Ovary (tissue), 9 donors: ENCODE measurements around the gene VAMP5. TPM values are rescaled to one million over a fixed set of nuclear protein-coding genes. Genes with fewer than 3 reads are reported as not detected.

Experiments used
- DNase-seq, 5 donors: peaks; one replicate each; pipeline ENCODE4 v3.0.0-alpha.2; 2019 to 2020
- H3K27ac ChIP-seq, 2 donors: fragments of 200-600 bp; one replicate each; pipeline versions ENCODE4 v1.5.1 to v1.8.0; 2019 to 2022
- H3K27me3 ChIP-seq: fragments of 200-600 bp; one replicate; pipeline ENCODE4 v1.8.0; 2022
- H3K36me3 ChIP-seq: fragments of 200-600 bp; sonication (generic); one replicate; pipeline ENCODE4 v1.5.1; 2019
- H3K4me1 ChIP-seq: one replicate; pipeline ENCODE4 v1.8.1; 2013; ENCODE audit warnings: mild to moderate bottlenecking, moderate library complexity; ENCODE audit not compliant: insufficient read depth
- H3K4me3 ChIP-seq: fragments of 200-600 bp; sonication (generic); one replicate; pipeline ENCODE4 v1.5.1; 2017
- H3K9me3 ChIP-seq, 2 donors: fragments of 200-600 bp in 1 of 2; sonication (generic) in 1 of 2; one replicate each; pipeline versions ENCODE4 v1.5.1 to v1.8.1; 2013 to 2019; ENCODE audit warnings: mild to moderate bottlenecking in 1 of 2, moderate library complexity in 1 of 2
- EP300 ChIP-seq: sonication (generic); formaldehyde crosslinking; IDR thresholded peaks from one replicate; pipeline ENCODE4 v1.6.1; 2017; ENCODE audit warnings: antibody characterized with exemption
- POLR2A ChIP-seq: fragments of 450-650 bp; IDR thresholded peaks from one replicate; pipeline ENCODE4 v1.6.1; 2017; ENCODE audit warnings: antibody characterized with exemption, mild to moderate bottlenecking, moderate library complexity
- WGBS, 3 donors: extraction: QIAGEN DNeasy Blood & Tissue Kit in 1 of 3; methylation state at CpG; one replicate each; pipeline versions ENCODE4 v1.1.5 to v1.1.7; 2013 to 2017; 5-methylcytosine and 5-hydroxymethylcytosine counted together
- intact Hi-C, 4 donors: fragments of 100-400 bp; cut with DNase I; formaldehyde crosslinking; loops; one replicate each; pipeline versions ENCODE4 v1.11.0 to v1.15.1; 2022 to 2023
- polyA plus RNA-seq, 2 donors: library from polyadenylated mRNA; stranded (reverse); fragments of 200-250 nt in 1 of 2; fragments of 350-450 nt in 1 of 2; fragmentation: Illumina TruSeq in 1 of 2; extraction: RNeasy Lipid Tissue Mini Kit (QIAGEN cat#74804) in 1 of 2; gene quantifications; one replicate each; pipeline ENCODE4 v1.2.3, GENCODE V29; 2013 to 2014
- total RNA-seq, 7 donors: library from RNA; depleted of rRNA in 2 of 7; stranded (reverse); fragments of >200 nt in 2 of 7; fragmentation: NEBNext Ultra II Directional in 3 of 7; extraction: Animal tissue kit (Norgen Biotek cat#: 25700) in 3 of 7; gene quantifications; one replicate each; pipeline versions ENCODE4 v1.1.0 to v1.2.4, GENCODE V29; 2016 to 2023
- TF ChIP-seq, protein P1 (sequence below), 3 donors: fragments of 450-650 bp in 2 of 3; fragments of 200-600 bp in 1 of 3; IDR thresholded peaks; one replicate each; pipeline versions ENCODE4 v1.5.1 to v1.8.0; 2016 to 2022; ENCODE audit warnings: antibody characterized with exemption in 3 of 3, mild to moderate bottlenecking in 1 of 3
- donor health status: DM: no; HTN: no; CAD: no; lungs with moderate emphysema.
- donor health status: DM: no; HTN: no; CAD: no.
- donor health status: Bipolar disorder and iron deficiency.
- donor health status: DM: yes; HTN: yes; CAD: no.
- donor health status: DM: no; HTN: no; CAD: no.
- donor health status: DM: yes; HTN: yes; CAD: no.

VAMP5 gene
- total and polyA plus RNA-seq, 9 donors: 25.6 to 99.5 (median 48.5) TPM

DNA sequence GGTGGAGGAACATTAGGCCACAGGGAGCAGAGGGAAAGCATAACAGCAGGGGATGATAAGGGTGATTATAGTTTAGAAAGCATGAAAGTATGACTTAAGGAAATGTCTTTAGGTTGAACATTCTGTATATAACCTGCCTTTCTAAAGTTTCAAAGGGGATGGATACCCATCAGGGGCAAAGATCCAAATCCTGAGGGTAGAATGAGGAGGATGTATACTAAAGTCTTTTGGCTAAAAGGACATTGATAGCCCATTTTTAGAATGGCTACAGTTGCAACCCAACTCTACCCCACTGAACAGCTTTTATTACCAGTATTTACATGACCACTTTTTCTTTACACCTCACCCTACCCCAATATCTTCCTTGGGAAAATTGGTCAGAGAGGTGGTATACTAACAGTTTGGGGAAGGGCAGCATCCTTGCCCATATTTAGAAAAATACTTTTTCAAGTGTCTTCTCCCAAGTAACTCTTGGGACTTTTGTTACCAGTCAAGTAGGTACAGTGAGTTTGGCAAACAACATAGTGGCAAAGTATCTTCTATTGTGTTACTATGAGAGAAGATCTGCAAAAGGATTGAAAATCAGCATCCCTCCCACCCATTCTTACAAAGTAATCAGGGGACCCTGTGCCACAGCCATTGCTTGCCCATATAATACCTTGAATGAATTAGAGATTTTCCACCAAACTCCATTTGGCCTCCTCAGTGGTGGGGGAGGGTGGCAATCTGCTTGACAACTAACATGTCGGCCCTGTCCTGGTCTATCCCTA lies 37.0 kb upstream of the VAMP5 start:
- no peak overlapping the region for H3K27ac ChIP-seq
- H3K4me1 ChIP-seq: no peaks in the 10 kb centered on the region
- no peaks in the 10 kb centered on the region for H3K9me3 ChIP-seq
- H3K27me3 ChIP-seq: no peaks in the 10 kb centered on the region
- DNase-seq: no peak
- intact Hi-C loops: no loop called here
- TF ChIP-seq EP300 (no peak), POLR2A (no peak)
- TF ChIP-seq, protein P1, sequence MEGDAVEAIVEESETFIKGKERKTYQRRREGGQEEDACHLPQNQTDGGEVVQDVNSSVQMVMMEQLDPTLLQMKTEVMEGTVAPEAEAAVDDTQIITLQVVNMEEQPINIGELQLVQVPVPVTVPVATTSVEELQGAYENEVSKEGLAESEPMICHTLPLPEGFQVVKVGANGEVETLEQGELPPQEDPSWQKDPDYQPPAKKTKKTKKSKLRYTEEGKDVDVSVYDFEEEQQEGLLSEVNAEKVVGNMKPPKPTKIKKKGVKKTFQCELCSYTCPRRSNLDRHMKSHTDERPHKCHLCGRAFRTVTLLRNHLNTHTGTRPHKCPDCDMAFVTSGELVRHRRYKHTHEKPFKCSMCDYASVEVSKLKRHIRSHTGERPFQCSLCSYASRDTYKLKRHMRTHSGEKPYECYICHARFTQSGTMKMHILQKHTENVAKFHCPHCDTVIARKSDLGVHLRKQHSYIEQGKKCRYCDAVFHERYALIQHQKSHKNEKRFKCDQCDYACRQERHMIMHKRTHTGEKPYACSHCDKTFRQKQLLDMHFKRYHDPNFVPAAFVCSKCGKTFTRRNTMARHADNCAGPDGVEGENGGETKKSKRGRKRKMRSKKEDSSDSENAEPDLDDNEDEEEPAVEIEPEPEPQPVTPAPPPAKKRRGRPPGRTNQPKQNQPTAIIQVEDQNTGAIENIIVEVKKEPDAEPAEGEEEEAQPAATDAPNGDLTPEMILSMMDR (IDR thresholded peaks at IDR 0.05): no peak
- no peaks in the 10 kb centered on the region for H3K36me3 ChIP-seq
- H3K4me3 ChIP-seq: no peak overlapping the region
- WGBS, 3 donors: 78 to 92% (median 88%) methylated on average over 1 of the region's 1 CpG

DNA sequence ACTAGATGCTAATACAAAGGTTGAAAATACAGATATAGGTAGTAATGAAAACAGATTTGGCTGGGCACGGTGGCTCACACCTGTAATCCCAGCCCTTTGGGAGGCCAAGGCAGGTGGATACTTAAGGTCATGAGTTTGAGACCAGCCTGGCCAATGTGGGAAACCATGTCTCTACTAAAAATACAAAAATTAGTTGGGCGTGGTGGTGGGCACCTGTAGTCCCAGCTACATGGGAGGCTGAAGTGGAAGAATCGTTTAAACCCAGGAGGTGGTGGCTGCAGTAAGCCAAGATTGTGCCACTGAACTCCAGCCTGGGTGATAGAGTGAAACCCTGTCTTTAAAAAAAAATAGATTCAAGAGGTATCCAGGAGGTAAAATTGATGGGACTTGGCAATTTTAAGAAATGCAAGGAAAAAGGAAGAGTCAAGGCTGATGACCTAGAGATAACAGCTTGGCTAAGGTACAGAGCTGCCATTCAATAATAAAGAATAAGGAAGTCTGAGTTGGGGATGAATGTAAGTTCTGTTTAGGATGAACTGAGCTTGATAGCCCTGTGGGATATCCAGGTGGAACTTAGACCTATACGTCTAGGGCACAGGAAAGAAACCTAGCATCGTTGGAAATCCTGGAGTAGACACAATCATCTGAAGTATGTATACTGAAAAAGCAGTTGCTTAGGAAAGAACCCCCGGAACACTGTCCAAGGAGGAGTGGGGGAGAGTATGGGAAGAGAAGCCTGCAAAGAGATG lies 36.2 kb upstream of the VAMP5 start:
- no peaks in the 10 kb centered on the region for H3K36me3 ChIP-seq
- TF ChIP-seq, protein P1 (IDR thresholded peaks at IDR 0.05): no peak
- no peak for TF ChIP-seq POLR2A
- no peak for TF ChIP-seq EP300

DNA sequence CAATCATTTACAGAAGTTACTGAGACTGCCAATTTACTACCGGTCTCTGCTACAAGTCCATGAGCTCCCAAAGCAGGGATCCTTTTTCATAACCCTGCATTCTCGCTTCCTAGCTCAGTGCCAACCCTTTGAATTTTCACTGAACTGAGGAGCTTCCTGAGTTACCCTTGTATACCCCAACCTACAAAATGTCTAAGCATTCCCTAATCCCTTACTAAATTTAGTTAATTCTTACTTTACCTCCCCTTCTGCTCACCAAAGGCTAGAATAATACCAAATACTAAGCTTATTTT lies 35.7 kb upstream of the VAMP5 start:
- no peak for DNase-seq
- TF ChIP-seq POLR2A: no peak
- TF ChIP-seq, protein P1 (IDR thresholded peaks at IDR 0.05): no peak
- no peak for TF ChIP-seq EP300
- Histone ChIP-seq H3K27me3 (no peaks in the 10 kb centered on the region), H3K4me1 (no peaks in the 10 kb centered on the region), H3K36me3 (no peaks in the 10 kb centered on the region), H3K9me3 (no peaks in the 10 kb centered on the region), H3K4me3 (no peak overlapping the region), H3K27ac (no peak overlapping the region)
- WGBS, 3 donors: 38 to 50% (median 47%) methylated on average over 2 of the region's 2 CpGs
- intact Hi-C loops: no loop called here

More for the DNA sequence above, 36.2 kb upstream of the VAMP5 start:
- intact Hi-C loops: no loop called here
- no peak for DNase-seq
- no peaks in the 10 kb centered on the region for H3K9me3 ChIP-seq
- H3K27ac ChIP-seq: no peak overlapping the region
- 55 to 60% (median 59%) methylated on average over 6 of the region's 6 CpGs for WGBS, 3 donors
- H3K27me3 ChIP-seq: no peaks in the 10 kb centered on the region
- H3K4me3 ChIP-seq: no peak overlapping the region
- H3K4me1 ChIP-seq: no peaks in the 10 kb centered on the region

- no peak for DNase-seq
- WGBS, 3 donors: 85 to 90% (median 89%) methylated on average over 10 of the region's 10 CpGs
- TF ChIP-seq, protein P1 (IDR thresholded peaks at IDR 0.05): no peak
- TF ChIP-seq EP300 (no peak), POLR2A (no peak)
- Histone ChIP-seq H3K9me3 (no peaks in the 10 kb centered on the region), H3K27ac (no peak overlapping the region), H3K27me3 (no peaks in the 10 kb centered on the region), H3K4me1 (no peaks in the 10 kb centered on the region), H3K36me3 (no peaks in the 10 kb centered on the region), H3K4me3 (no peak overlapping the region)
- intact Hi-C loops: no loop called here
These were observed 35.1 kb upstream of the VAMP5 start for GRCh38 chr2:85549095-85549494.
